Nephron progenitor cell (in vitro differentiated cells): ENCODE results near the gene SLC17A9.
"Not testable (repeated sequence)": the region's sequence is repeated elsewhere in the genome, so short reads cannot be mapped to it uniquely, and the experiment has no call there.

Experiments
- DNase-seq: peaks from one replicate; pipeline ENCODE4 v3.0.0; 2021
- H3K27ac Mint-ChIP-seq: 2 replicates; pipeline ENCODE4 v1.8.0; 2021; ENCODE audit warnings: mild to moderate bottlenecking, moderate library complexity, mixed read lengths
- H3K27me3 Mint-ChIP-seq: 2 replicates; pipeline ENCODE4 v1.8.0; 2021; ENCODE audit warnings: mild to moderate bottlenecking, low read depth, mixed read lengths; ENCODE audit not compliant: poor library complexity
- H3K36me3 Mint-ChIP-seq: 2 replicates; pipeline ENCODE4 v1.8.0; 2021; ENCODE audit warnings: low read depth, mixed read lengths
- H3K4me1 Mint-ChIP-seq: 2 replicates; pipeline ENCODE4 v1.8.0; 2021; ENCODE audit warnings: mixed read lengths
- H3K4me3 Mint-ChIP-seq: 2 replicates; pipeline ENCODE4 v1.8.0; 2021; ENCODE audit warnings: mild to moderate bottlenecking, moderate library complexity, mixed read lengths
- H3K9me3 Mint-ChIP-seq: 2 replicates; pipeline ENCODE4 v1.8.0; 2021; ENCODE audit warnings: mild to moderate bottlenecking, moderate library complexity, mixed read lengths
- CTCF ChIP-seq: fragments of 200-600 bp; sonication (generic); IDR thresholded peaks from 2 replicates; pipeline ENCODE4 v1.5.0; 2021; ENCODE audit warnings: antibody characterized with exemption

SLC17A9 gene

GRCh38 chr20:62918831-62919230, 33.7 kb upstream of the SLC17A9 start:
- Mint-ChIP-seq H3K9me3 (no peaks in the 10 kb centered on the region), H3K4me1 (peaks cover 80% of the 10 kb centered on the region), H3K27me3 (peaks cover 2% of the 10 kb centered on the region), H3K36me3 (no peaks in the 10 kb centered on the region), H3K27ac (peak overlapping the region; percentile 36), H3K4me3 (no peak overlapping the region)
- TF ChIP-seq CTCF = no peak
- DNase-seq = no peak

GRCh38 chr20:62920039-62920645, 32.4 kb upstream of the SLC17A9 start:
- Mint-ChIP-seq H3K9me3 (no peaks in the 10 kb centered on the region), H3K27ac (peak overlapping the region; percentile 72), H3K4me1 (peaks cover 80% of the 10 kb centered on the region), H3K36me3 (no peaks in the 10 kb centered on the region), H3K27me3 (peaks cover 2% of the 10 kb centered on the region), H3K4me3 (peak overlapping the region; percentile 30)
- TF ChIP-seq CTCF = no peak
- no peak for DNase-seq

- peaks cover 2% of the 10 kb centered on the region for H3K27me3 Mint-ChIP-seq
- no peaks in the 10 kb centered on the region for H3K9me3 Mint-ChIP-seq
- peak; percentile 62 for DNase-seq
- H3K4me3 Mint-ChIP-seq = no peak overlapping the region
- H3K27ac Mint-ChIP-seq = no peak overlapping the region
- TF ChIP-seq CTCF = peak; percentile 63
- H3K36me3 Mint-ChIP-seq = no peaks in the 10 kb centered on the region
- peaks cover 74% of the 10 kb centered on the region for H3K4me1 Mint-ChIP-seq
These were observed 31.3 kb upstream of the SLC17A9 start for GRCh38 chr20:62921119-62921687.

GRCh38 chr20:62922451-62922921, 30.0 kb upstream of the SLC17A9 start:
- H3K27me3 Mint-ChIP-seq = peaks cover 2% of the 10 kb centered on the region
- TF ChIP-seq CTCF = no peak
- H3K9me3 Mint-ChIP-seq = no peaks in the 10 kb centered on the region
- peak overlapping the region; percentile 54 for H3K27ac Mint-ChIP-seq
- no peak overlapping the region for H3K4me3 Mint-ChIP-seq
- no peak for DNase-seq
- H3K4me1 Mint-ChIP-seq = peaks cover 72% of the 10 kb centered on the region
- H3K36me3 Mint-ChIP-seq = no peaks in the 10 kb centered on the region

- not testable (repeated sequence) for H3K27me3 Mint-ChIP-seq, H3K27ac Mint-ChIP-seq, DNase-seq, H3K4me3 Mint-ChIP-seq, H3K36me3 Mint-ChIP-seq, H3K9me3 Mint-ChIP-seq
- H3K4me1 Mint-ChIP-seq = peaks cover 72% of the 10 kb centered on the region
These were observed 29.3 kb upstream of the SLC17A9 start for GRCh38 chr20:62923059-62923668.

GRCh38 chr20:62923669-62924441, 28.7 kb upstream of the SLC17A9 start:
- no peak for TF ChIP-seq CTCF
- H3K27me3 Mint-ChIP-seq = no peaks in the 10 kb centered on the region
- DNase-seq = no peak
- H3K36me3 Mint-ChIP-seq = no peaks in the 10 kb centered on the region
- peak overlapping the region; percentile 94 for H3K4me3 Mint-ChIP-seq
- H3K27ac Mint-ChIP-seq = no peak overlapping the region
- H3K4me1 Mint-ChIP-seq = peaks cover 72% of the 10 kb centered on the region
- no peaks in the 10 kb centered on the region for H3K9me3 Mint-ChIP-seq
